Measurements from ENCODE around the gene AGBL4. TPM values are rescaled to one million over a fixed set of nuclear protein-coding genes. Genes with fewer than 3 reads are reported as not detected.
A peak's percentile ranks its signal among the peaks of the same experiment; 100 is the strongest.

The AGBL4 gene
- total and polyA plus RNA-seq, 7 donors = 0.01 to 0.05 TPM; not detected in 5

- 70 to 82% (median 80%) methylated on average over 3 of the region's 3 CpGs for WGBS, 3 donors
- DNase-seq = no peak
- no peak for ATAC-seq
- intact Hi-C loops (cut with DNase I) = loop anchor here (5.0 to 10.0 kb wide), 2 partner anchors 389 to 391 kb away; no protein-coding TSS in a partner anchor
- no peaks in the 10 kb centered on the region for H3K9me3 ChIP-seq
- no peak for TF ChIP-seq CTCF (IDR thresholded peaks at IDR 0.05)
- H3K4me1 ChIP-seq = no peaks in the 10 kb centered on the region
- no peak overlapping the region for H3K4me3 ChIP-seq
- H3K27ac ChIP-seq = no peak overlapping the region
- no peaks in the 10 kb centered on the region for H3K27me3 ChIP-seq (ENCODE audit: insufficient read depth in 3 of 3, low read length in 2 of 3)
- no peaks in the 10 kb centered on the region for H3K36me3 ChIP-seq (ENCODE audit: insufficient read depth in 1 of 2, low read depth in 1 of 2)
These were observed 1527.8 kb downstream of the AGBL4 start for GRCh38 chr1:48495911-48496310.

GRCh38 chr1:48495166-48495565 is 1528.6 kb downstream of the AGBL4 start:
- H3K9me3 ChIP-seq = no peaks in the 10 kb centered on the region
- TF ChIP-seq CTCF (IDR thresholded peaks at IDR 0.05) = no peak
- H3K27me3 ChIP-seq (ENCODE audit: insufficient read depth in 3 of 3, low read length in 2 of 3) = no peaks in the 10 kb centered on the region
- ATAC-seq = no peak
- 72 to 86% (median 74%) methylated on average over 1 of the region's 1 CpG for WGBS, 3 donors
- H3K4me1 ChIP-seq = no peaks in the 10 kb centered on the region
- no peaks in the 10 kb centered on the region for H3K36me3 ChIP-seq (ENCODE audit: insufficient read depth in 1 of 2, low read depth in 1 of 2)
- H3K4me3 ChIP-seq = no peak overlapping the region
- intact Hi-C loops (cut with DNase I) = loop anchor here (5.0 to 10.0 kb wide), 2 partner anchors 388 to 390 kb away; no protein-coding TSS in a partner anchor
- DNase-seq = no peak
- H3K27ac ChIP-seq = no peak overlapping the region

GRCh38 chr1:48493970-48494769 is 1529.6 kb downstream of the AGBL4 start:
- no peak for TF ChIP-seq CTCF (IDR thresholded peaks at IDR 0.05)
- Histone ChIP-seq H3K27me3 (ENCODE audit: insufficient read depth in 3 of 3, low read length in 2 of 3) (no peaks in the 10 kb centered on the region), H3K36me3 (ENCODE audit: insufficient read depth in 1 of 2, low read depth in 1 of 2) (no peaks in the 10 kb centered on the region), H3K9me3 (no peaks in the 10 kb centered on the region), H3K4me3 (no peak overlapping the region), H3K27ac (no peak overlapping the region), H3K4me1 (no peaks in the 10 kb centered on the region)
- intact Hi-C loops (cut with DNase I) = loop anchor here in 1 of 2 donors (10.0 kb wide), 1 partner anchor 389 kb away; no protein-coding TSS in a partner anchor
- ATAC-seq = peak in 2 of 4 donors; percentile 27 to 30
- 37 to 52% (median 43%) methylated on average over 5 of the region's 5 CpGs for WGBS, 3 donors
- DNase-seq = no peak

GRCh38 chr1:48493041-48493440 is 1530.7 kb downstream of the AGBL4 start:
- WGBS, 3 donors = 19 to 30% (median 19%) methylated on average over 5 of the region's 5 CpGs
- ATAC-seq (no peak), DNase-seq (no peak)
- H3K27me3 ChIP-seq (ENCODE audit: insufficient read depth in 3 of 3, low read length in 2 of 3) = no peaks in the 10 kb centered on the region
- no peaks in the 10 kb centered on the region for H3K4me1 ChIP-seq
- intact Hi-C loops (cut with DNase I) = loop anchor here in 1 of 2 donors (10.0 kb wide), 1 partner anchor 388 kb away; no protein-coding TSS in a partner anchor
- H3K9me3 ChIP-seq = no peaks in the 10 kb centered on the region
- H3K27ac ChIP-seq = no peak overlapping the region
- no peaks in the 10 kb centered on the region for H3K36me3 ChIP-seq (ENCODE audit: insufficient read depth in 1 of 2, low read depth in 1 of 2)
- no peak overlapping the region for H3K4me3 ChIP-seq
- TF ChIP-seq CTCF (IDR thresholded peaks at IDR 0.05) = no peak

Measured in psoas muscle (tissue), 8 donors.